ENCODE data around the gene CYP3A7.

GRCh38 chr7:99733003-99733402 lies 2.0 kb downstream of the CYP3A7 start:
- TF ChIP-seq GATA2 (IDR thresholded peaks at IDR 0.05; ENCODE audit: low read depth, low read length) (no peak), GATA3 (IDR thresholded peaks at IDR 0.05; ENCODE audit: low read depth, low read length) (no peak)
